Prostate gland (tissue), 1 donor: ENCODE data around the gene PUS7L.

ENCODE experiments used
- POLR2A ChIP-seq: fragments of 450-650 bp; IDR thresholded peaks from one replicate; pipeline ENCODE4 v1.6.1; 2016; ENCODE audit warnings: antibody characterized with exemption, mild to moderate bottlenecking
- POLR2AphosphoS5 ChIP-seq: sonication (generic); formaldehyde crosslinking; IDR thresholded peaks from one replicate; pipeline ENCODE4 v1.6.1; 2017; ENCODE audit warnings: antibody characterized with exemption

DNA sequence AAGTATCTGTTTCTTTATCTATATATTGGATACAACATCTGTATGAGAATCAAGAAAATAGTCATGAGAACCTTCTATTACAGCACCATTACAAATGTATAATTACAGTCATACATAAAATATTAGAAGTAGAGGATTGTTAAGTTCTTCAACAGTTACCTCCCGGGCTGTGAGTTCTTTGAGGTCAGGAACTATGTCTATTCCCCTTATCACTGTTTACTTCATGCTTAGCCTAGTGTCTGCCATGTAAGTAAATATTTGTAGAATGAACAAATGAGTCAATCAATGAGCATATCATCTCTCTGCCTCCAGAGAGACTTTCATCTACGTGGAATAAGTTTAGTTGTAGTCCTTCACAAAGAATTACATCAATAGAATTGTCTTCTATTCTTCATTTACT lies 47.2 kb downstream of the PUS7L start:
- TF ChIP-seq POLR2AphosphoS5 (no peak), POLR2A (no peak)
